Endodermal cell (in vitro differentiated cells): ENCODE results near the gene NF1. TPM values are rescaled to one million over a fixed set of nuclear protein-coding genes. Genes with fewer than 3 reads are reported as not detected.
A peak's percentile ranks its signal among the peaks of the same experiment; 100 is the strongest.

ENCODE experiments used
- DNase-seq: peaks from one replicate; pipeline ENCODE4 v3.0.0-alpha.2; 2017
- H3K27ac ChIP-seq: 2 replicates; pipeline ENCODE4 v1.5.1; 2013; ENCODE audit warnings: mild to moderate bottlenecking, low read depth, low read length, moderate library complexity
- H3K27me3 ChIP-seq: 2 replicates; pipeline ENCODE4 v1.6.1; 2013; ENCODE audit warnings: mild to moderate bottlenecking, low read length, moderate library complexity; ENCODE audit not compliant: insufficient read depth, control insufficient read depth, poor library complexity, severe bottlenecking
- H3K36me3 ChIP-seq: 2 replicates; pipeline ENCODE4 v1.7.0; 2013; ENCODE audit warnings: mild to moderate bottlenecking, low read length, moderate library complexity; ENCODE audit not compliant: control insufficient read depth, insufficient read depth
- H3K4me1 ChIP-seq: one replicate; pipeline ENCODE4 v1.7.0; 2013; ENCODE audit warnings: low read length; ENCODE audit not compliant: control insufficient read depth, insufficient read depth
- H3K4me3 ChIP-seq: 2 replicates; pipeline ENCODE4 v1.5.1; 2013; ENCODE audit warnings: mild to moderate bottlenecking, low read length, moderate library complexity
- H3K9ac ChIP-seq: 2 replicates; pipeline ENCODE4 v1.6.1; 2013; ENCODE audit warnings: mild to moderate bottlenecking, low read length, moderate library complexity; ENCODE audit not compliant: poor library complexity, severe bottlenecking; ENCODE audit errors: extremely low read depth
- H3K9me3 ChIP-seq: 2 replicates; pipeline ENCODE4 v1.6.1; 2013; ENCODE audit warnings: mild to moderate bottlenecking, low read length, moderate library complexity; ENCODE audit not compliant: control insufficient read depth
- H3K27ac Mint-ChIP-seq: 2 replicates; pipeline ENCODE4 v1.8.0; 2020; ENCODE audit warnings: mixed read lengths
- H3K27me3 Mint-ChIP-seq: 2 replicates; pipeline ENCODE4 v1.8.0; 2021; ENCODE audit warnings: mild to moderate bottlenecking, mixed read lengths; ENCODE audit not compliant: insufficient read depth
- H3K36me3 Mint-ChIP-seq: 2 replicates; pipeline ENCODE4 v1.8.0; 2020; ENCODE audit warnings: low read depth, mixed read lengths
- H3K4me1 Mint-ChIP-seq: 2 replicates; pipeline ENCODE4 v1.8.0; 2020; ENCODE audit warnings: mixed read lengths
- H3K4me3 Mint-ChIP-seq: 2 replicates; pipeline ENCODE4 v1.8.0; 2020; ENCODE audit warnings: mild to moderate bottlenecking, moderate library complexity, mixed read lengths
- H3K9me3 Mint-ChIP-seq: 2 replicates; pipeline ENCODE4 v1.8.0; 2020; ENCODE audit warnings: mild to moderate bottlenecking, mixed read lengths
- WGBS, 2 experiments: methylation state at CpG; one replicate each; pipeline versions ENCODE4 v1.1.5 to v1.1.7; 2013; ENCODE audit warnings: missing lambda C conversion rate in 2 of 2, mixed read lengths in 1 of 2; ENCODE audit not compliant: insufficient coverage in 1 of 2, insufficient read length in 1 of 2; 5-methylcytosine and 5-hydroxymethylcytosine counted together
- total RNA-seq, 2 donors: library from RNA; stranded (reverse); fragmentation: NEBNext Ultra II Directional in 1 of 2; extraction: Animal tissue kit (Norgen Biotek cat#: 25700) in 1 of 2; gene quantifications; 2 replicates in 1 of 2; 3 replicates in 1 of 2; pipeline ENCODE4 v1.2.1, GENCODE V29; 2021
- TF ChIP-seq, protein P1 (sequence below): fragments of 200-600 bp; sonication (generic); conservative IDR thresholded peaks from 2 replicates; pipeline ENCODE4 v1.5.0; 2021; ENCODE audit warnings: antibody characterized with exemption, mild to moderate bottlenecking

NF1 gene
- total RNA-seq, 2 donors from 2014 or later = 61.9 to 69.3 TPM

DNA sequence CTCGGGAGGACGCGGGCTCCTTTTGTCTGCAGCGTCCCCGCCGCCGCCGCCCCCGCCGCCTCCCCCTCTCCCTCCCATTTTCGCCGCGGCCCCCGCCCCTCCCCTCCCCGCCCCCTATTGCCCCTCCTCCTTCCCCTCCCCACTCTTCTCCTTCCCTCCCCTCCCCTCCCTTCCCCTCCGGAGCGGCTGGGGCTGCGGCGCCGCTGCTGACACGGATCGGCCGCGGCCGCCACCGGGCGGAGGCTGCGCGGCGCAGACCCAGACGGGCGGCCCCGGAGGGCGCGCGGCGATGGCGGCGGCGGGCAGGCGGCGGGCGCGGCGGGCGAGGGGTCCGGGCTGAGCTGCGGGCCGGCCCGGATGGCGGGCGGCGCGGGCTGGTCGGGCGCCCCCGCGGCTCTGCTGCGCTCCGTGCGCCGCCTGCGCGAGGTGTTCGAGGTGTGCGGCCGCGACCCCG is 296.7 kb downstream of the NF1 start, which contains the start of gene RAB11FIP4:
Gene RAB11FIP4, plus strand, starts transcription at position 180 of the 454 bp plus-strand sequence. Its CDS starts 178 bp downstream, at position 358.
- Histone ChIP-seq H3K27ac (no peak within 1 kb of the TSS), H3K9me3 (no peaks in the 10 kb centered on the region), H3K4me1 (peaks cover 9% of the 10 kb centered on the region), H3K27me3 (peaks cover 51% of the 10 kb centered on the region), H3K9ac (no peak within 1 kb of the TSS), H3K36me3 (no peaks in the 10 kb centered on the region), H3K4me3 (no peak within 1 kb of the TSS)
- TF ChIP-seq, protein P1, sequence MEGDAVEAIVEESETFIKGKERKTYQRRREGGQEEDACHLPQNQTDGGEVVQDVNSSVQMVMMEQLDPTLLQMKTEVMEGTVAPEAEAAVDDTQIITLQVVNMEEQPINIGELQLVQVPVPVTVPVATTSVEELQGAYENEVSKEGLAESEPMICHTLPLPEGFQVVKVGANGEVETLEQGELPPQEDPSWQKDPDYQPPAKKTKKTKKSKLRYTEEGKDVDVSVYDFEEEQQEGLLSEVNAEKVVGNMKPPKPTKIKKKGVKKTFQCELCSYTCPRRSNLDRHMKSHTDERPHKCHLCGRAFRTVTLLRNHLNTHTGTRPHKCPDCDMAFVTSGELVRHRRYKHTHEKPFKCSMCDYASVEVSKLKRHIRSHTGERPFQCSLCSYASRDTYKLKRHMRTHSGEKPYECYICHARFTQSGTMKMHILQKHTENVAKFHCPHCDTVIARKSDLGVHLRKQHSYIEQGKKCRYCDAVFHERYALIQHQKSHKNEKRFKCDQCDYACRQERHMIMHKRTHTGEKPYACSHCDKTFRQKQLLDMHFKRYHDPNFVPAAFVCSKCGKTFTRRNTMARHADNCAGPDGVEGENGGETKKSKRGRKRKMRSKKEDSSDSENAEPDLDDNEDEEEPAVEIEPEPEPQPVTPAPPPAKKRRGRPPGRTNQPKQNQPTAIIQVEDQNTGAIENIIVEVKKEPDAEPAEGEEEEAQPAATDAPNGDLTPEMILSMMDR = no peak
- WGBS, 2 experiments = 0 to 1% methylated on average over 17 to 54 of the region's 69 CpGs
- H3K9me3 Mint-ChIP-seq = no peaks in the 10 kb centered on the region
- H3K4me1 Mint-ChIP-seq = peaks cover 14% of the 10 kb centered on the region
- peak within 1 kb of the TSS; percentile 56 for H3K4me3 Mint-ChIP-seq
- DNase-seq = peak; percentile 79
- H3K36me3 Mint-ChIP-seq = no peaks in the 10 kb centered on the region
- H3K27ac Mint-ChIP-seq = no peak within 1 kb of the TSS
- peaks cover 44% of the 10 kb centered on the region for H3K27me3 Mint-ChIP-seq

DNA sequence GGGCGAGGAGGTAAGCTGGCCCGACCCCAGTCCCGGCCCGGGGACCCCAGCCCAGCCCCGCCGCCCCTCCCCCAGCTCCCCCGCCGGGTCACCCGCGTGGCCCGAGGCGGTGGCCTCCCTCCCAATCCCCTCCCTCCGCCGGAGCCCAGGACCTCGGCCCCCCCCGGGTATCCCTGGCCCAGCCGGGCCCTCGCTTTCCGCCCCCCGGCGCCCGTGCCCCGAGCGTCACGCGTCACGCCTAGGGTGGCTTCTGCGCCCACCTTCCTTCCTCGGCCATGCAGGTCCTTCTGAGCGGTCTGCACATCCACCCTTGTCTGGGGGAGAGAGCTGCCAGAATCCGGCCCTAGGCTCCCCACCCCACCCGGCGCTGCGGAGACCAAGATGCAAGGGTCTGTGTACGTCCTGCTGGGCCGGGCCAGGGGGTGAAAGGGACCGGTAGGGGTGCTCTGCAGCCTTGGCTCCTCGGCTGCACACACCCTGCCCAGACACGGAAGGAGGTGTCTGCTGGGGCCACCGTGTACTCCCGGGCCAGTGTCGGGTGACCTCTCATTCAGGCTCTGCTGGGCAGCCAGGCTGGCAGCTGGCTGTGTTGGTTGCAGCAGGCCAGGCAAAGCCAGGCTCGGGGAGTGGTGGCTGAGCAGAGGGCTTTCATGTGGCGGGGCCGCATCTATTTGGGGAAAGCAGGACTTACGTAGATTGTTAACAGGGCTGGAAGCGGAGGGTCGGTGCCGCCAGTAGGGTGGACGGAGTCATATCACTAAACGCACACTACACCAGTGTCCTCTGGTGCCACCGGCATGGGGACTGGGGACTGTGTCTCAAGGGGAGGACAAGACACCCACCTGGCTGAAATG is 297.5 kb downstream of the NF1 start:
- no peak overlapping the region for H3K27ac Mint-ChIP-seq
- Histone ChIP-seq H3K36me3 (no peaks in the 10 kb centered on the region), H3K27me3 (peaks cover 51% of the 10 kb centered on the region), H3K9me3 (no peaks in the 10 kb centered on the region), H3K9ac (no peak overlapping the region), H3K27ac (no peak overlapping the region), H3K4me3 (no peak overlapping the region), H3K4me1 (peaks cover 9% of the 10 kb centered on the region)
- 40 to 47% methylated on average over 20 to 47 of the region's 52 CpGs for WGBS, 2 experiments
- no peaks in the 10 kb centered on the region for H3K9me3 Mint-ChIP-seq
- DNase-seq = peak; percentile 63
- H3K4me1 Mint-ChIP-seq = peaks cover 14% of the 10 kb centered on the region
- no peaks in the 10 kb centered on the region for H3K36me3 Mint-ChIP-seq
- peaks cover 44% of the 10 kb centered on the region for H3K27me3 Mint-ChIP-seq
- TF ChIP-seq, protein P1 = no peak
- H3K4me3 Mint-ChIP-seq = peak overlapping the region; percentile 50

DNA sequence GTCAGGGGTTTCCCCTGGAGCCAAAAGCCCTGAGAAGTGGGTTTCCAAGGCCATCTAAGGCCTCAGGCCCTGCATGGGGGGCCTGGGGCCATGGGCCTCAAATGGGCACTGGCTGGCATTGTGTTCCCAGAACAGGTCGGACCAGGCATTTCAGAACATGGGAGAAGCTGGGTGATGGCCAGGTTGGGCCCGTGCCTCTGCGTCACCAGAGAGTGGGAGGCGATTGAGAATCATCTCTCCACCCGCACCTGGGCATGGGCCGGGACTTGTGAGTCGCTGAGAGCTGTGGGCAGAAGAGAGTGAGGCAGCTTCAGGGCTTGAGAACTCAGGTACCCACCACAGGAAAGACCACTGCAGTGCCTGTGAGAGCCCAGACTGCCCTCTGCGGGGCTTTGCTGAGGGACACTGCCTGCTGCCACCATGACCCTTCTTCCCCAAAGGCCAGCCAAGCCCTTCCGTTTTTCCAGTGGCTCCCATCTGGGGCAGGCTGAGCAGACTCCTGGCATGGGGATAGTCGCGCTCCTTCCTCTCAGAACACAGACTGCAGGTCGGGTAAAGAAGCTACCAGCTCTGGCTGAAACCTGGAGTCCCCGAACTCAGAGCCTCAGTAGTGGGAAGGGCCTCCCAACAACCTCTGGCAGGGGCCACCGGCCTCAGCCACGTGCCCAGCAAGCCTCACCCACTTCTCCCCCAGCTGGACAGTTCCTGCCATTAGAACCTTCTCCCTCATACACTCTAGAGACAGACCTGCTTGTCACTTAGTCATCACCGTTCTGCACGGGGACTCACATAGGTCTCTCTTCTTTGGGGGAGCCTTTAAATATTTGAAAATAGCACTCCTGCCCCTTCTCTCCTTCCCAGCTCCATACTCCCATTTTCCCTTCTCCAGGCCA is 298.3 kb downstream of the NF1 start:
- no peak overlapping the region for H3K4me3 ChIP-seq
- H3K36me3 ChIP-seq = no peaks in the 10 kb centered on the region
- no peak overlapping the region for H3K27ac ChIP-seq
- peak; percentile 54 for DNase-seq
- TF ChIP-seq, protein P1 = no peak
- H3K9me3 ChIP-seq = no peaks in the 10 kb centered on the region
- peaks cover 44% of the 10 kb centered on the region for H3K27me3 Mint-ChIP-seq
- H3K4me3 Mint-ChIP-seq = peak overlapping the region; percentile 50
- no peaks in the 10 kb centered on the region for H3K36me3 Mint-ChIP-seq
- peaks cover 6% of the 10 kb centered on the region for H3K4me1 ChIP-seq
- peaks cover 6% of the 10 kb centered on the region for H3K4me1 Mint-ChIP-seq
- 86 to 91% methylated on average over 10 to 17 of the region's 17 CpGs for WGBS, 2 experiments
- no peak overlapping the region for H3K27ac Mint-ChIP-seq
- peaks cover 51% of the 10 kb centered on the region for H3K27me3 ChIP-seq
- H3K9me3 Mint-ChIP-seq = no peaks in the 10 kb centered on the region
- no peak overlapping the region for H3K9ac ChIP-seq
